GM21360 (cell line): ENCODE measurements around the gene TMEM271.
"Not testable (repeated sequence)": the region's sequence is repeated elsewhere in the genome, so short reads cannot be mapped to it uniquely, and the experiment has no call there.

Experiments used
- ATAC-seq: cut with Tn5 transposase; IDR thresholded peaks from one replicate; pipeline ENCODE4 v1.9.1; 2021; ENCODE audit warnings: mild to moderate bottlenecking, moderate library complexity; ENCODE audit not compliant: unreplicated experiment

TMEM271 gene

DNA sequence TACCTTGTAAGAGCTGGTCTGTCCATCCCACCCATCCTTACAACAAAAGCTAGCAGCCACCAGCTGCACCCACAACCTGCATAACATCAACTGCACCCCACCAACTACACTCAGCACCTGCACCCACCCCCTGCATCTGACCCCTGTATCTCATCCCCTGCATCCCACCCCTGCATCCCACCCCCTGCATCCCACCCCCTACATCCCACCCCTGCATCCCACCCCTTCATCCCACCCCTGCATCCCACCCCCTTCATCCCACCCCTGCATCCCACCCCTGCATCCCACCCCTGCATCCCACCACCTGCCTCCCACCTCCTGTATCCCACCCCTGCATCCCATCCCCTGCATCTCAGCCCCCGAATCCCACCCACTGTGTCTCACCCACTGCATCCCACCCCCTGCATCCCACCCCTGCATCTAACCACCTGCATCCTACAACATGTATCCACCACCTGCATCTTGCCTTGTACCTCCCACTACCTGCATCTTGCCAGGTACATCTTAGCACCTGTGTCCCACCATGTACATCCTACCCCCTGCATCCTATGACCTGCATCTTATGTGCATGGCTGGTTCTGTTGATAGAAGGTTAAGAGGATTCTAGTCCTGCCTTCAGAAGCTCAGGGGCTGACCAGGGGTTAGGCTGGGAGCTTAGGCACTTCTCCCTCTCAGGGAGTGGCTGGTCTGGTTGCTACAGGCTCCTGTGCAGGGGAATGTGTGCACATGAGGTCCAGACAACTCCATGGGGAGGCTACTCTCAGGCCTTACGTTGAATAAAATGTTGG, 9.4 kb downstream of the TMEM271 start:
- ATAC-seq = no peak

DNA sequence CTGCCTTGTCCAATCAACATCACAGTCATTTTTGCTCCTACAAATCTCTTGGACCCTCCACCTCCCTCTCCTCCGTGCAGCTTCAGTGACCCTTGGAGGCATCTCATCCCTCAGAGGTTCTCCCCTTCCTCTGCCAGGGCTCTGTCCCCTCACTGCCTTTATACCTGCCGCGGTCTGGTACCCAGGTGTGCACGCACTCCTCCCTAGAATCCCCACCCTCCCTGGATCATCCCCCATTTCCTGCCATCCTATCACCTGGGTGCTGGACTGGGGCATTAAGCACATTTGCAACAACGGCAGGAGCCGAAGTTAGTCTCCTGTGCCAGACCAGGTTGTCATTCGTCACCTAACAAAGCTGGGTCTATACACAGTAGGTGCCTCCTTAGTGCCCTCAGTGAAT, 10.1 kb downstream of the TMEM271 start:
- no peak for ATAC-seq

DNA sequence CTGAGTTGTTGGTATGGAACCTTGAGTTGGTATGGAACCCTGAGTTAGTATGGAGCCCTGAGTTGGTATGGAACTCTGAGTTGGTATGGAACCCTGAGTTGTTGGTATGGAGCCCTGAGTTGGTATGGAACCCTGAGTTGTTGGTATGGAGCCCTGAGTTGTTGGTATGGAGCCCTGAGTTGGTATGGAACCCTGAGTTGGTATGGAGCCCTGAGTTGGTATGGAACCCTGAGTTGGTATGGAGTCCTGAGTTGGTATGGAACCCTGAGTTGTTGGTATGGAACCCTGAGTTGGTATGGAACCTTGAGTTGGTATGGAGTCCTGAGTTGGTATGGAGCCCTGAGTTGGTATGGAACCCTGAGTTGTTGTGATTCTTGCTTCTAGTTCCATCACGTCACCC, 10.5 kb downstream of the TMEM271 start:
- not testable (repeated sequence) for ATAC-seq

DNA sequence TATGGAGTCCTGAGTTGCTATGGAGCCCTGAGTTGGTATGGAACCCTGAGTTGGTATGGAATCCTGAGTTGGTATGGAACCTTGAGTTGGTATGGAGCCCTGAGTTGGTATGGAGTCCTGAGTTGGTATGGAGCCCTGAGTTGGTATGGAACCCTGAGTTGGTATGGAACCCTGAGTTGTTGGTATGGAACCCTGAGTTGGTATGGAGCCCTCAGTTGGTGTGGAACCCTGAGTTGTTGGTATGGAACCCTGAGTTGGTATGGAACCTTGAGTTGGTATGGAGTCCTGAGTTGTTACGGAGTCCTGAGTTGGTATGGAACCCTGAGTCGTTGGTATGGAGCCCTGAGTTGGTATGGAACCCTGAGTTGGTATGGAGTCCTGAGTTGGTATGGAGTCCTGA, 13.6 kb downstream of the TMEM271 start:
- ATAC-seq = not testable (repeated sequence)

DNA sequence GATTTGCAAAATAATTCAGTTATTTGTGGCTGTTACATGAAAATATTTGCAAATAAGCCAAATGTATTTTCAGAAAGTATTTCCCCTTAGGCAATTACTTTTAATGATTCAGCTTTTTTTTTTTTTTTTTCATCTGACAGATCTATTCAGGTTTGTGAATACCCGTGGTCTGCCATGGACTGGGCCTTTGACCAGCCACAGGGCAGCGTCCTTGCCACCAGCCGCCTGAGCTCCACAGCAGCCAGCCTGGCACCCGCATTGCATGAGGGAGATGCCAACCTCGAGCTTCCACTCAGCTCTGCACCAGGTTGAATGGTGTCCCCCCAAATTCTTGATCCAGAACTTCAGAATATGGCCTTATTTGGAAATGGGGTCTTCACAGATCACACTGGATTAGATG, 14.7 kb downstream of the TMEM271 start:
- no peak for ATAC-seq

DNA sequence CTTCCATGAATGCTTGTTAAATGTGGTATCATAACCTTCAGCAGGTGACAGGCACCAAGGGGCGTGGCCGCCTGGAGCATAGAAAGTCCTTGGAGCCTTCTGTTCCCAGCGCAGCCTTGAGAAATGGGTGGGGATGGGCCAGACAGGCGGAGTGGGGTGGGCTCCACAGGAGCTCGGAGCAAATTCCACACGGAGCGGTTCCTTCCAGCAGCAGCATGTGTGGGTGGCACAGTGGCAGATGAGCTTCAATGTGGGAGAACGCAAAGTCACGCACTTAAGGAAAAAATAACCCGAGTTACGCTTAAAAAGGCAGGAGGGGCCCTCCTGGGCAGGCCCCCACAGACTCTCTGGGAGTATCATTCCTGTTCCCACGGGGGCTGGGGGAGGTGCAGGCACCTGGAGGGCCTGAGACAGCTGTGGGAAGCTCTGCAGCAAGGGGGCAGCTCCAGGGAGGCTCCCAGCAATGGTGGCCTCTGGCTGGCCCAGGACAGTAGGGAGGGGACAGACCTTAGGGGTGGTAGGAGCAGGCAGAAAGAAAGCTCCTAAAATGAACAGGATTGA, 15.3 kb downstream of the TMEM271 start:
- ATAC-seq = no peak

DNA sequence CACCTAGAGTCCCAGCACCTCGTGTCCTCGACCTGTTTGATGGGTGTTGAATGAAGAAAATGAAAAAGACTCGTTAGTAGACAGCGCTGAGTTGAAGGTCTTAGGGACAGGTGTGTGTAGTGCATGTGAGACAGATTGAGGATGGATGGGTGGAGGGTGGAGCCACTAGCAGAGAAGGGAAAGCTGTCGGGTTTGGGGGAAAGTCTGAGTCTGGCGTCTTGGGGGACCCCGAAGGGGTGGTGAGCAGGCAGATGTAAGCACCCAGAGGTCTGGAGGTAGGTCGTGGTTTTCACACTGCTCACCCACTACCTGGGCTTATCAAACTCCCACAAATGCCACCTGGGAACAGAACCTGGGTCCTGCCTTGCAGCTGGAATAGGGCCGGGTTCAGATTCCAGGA, 16.0 kb downstream of the TMEM271 start:
- ATAC-seq = no peak

DNA sequence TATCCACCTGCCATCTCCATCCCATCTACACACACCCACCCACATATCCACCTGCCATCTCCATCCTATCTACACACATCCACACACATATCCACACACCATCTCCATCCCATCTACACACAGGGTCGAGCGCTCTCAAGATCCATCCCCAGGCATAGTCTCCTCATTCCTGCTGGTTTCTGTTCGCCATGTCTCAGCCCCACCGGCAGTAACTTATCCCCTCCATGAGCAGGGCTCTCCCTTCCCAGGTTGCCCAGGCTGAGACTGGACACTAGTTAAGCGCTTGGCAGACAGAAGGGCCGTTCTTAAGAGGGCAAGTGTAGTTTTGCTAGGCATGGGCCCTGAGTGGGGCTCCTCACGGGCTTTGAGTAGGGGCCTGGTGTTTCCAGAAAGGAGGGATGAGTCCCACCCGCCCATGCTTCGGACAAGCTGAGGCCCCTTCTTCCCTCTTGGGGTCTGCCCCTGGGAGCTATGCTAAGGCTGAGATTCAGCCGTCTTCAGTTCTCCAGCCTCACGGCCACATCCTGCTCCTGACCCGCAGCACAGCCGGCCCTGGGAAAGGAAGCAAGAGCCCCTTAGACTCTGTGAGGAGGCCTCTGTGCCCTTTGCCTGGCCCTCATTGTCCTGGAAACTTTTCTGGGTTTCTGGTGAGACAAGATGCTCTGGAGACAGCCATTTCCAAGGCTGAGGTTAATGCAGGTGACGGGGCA, 20.4 kb downstream of the TMEM271 start:
- ATAC-seq = no peak

DNA sequence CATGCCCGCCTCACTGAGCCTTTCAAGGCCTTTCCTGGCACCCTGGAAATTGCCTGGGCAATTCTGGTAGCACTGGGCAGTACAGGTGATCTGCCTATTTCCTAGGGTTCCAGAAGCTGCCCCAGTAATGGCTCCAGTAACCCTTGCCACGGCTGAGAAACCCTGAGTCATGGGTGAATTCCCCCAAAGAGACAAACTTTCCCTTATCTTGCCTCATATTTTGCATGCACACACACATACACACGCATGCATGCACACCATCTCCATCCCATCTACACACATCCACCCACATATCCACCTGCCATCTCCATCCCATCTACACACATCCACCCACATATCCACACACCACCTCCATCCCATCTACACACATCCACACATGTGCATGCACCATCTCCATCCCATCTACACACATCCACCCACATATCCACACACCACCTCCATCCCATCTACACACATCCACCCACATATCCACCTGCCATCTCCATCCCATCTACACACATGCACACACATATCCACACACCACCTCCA, 21.2 kb downstream of the TMEM271 start:
- ATAC-seq = not testable (repeated sequence)

DNA sequence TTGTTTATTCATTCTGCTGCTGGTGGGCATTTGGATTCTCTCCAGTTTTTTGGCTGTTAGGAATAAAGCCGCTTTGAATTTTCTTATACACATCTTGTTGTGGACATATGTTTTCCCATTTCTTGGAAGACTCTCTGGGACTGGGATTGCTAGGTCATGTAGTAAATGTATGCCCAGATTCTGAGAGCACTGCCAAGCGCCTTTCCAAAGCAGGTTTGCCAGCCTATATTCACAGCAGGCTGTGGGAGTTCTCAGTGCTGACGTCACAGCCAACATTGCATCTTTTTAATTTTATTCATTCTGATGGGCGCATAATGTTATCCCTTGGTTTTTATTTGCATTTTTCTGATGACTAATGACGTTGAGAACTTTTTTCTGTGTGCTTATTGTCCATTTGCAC, 24.1 kb downstream of the TMEM271 start:
- ATAC-seq = no peak

DNA sequence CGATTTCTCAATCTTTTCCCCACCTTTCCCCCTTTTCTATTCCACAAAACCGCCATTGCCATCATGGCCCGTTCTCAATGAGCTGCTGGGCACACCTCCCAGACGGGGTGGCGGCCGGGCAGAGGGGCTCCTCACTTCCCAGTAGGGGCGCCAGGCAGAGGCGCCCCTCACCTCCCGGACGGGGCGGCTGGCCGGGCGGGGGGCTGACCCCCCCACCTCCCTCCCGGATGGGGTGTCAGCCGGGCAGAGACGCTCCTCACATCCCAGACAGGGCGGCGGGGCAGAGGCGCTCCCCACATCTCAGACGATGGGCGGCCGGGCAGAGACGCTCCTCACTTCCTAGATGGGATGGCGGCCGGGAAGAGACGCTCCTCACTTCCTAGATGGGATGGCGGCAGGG, 25.8 kb downstream of the TMEM271 start:
- ATAC-seq = not testable (repeated sequence)

DNA sequence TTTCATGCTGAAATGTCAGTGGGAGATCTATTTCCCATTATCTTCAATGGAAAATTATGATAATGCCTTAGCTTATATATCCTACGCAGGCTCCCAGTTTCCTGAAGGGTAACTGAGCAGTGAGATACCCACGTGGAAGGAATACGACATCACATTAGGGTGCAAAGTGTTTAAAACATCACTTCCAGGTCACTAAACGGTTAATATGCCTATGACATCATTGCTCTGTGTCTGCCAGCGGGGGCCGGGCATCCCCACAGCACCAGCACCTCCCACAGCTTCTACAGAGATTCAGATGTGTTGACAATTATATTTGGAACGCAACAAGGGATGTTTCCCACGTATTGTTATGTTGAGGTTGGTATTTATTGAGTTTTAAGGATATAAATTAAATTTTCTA, 27.1 kb downstream of the TMEM271 start:
- ATAC-seq = no peak

DNA sequence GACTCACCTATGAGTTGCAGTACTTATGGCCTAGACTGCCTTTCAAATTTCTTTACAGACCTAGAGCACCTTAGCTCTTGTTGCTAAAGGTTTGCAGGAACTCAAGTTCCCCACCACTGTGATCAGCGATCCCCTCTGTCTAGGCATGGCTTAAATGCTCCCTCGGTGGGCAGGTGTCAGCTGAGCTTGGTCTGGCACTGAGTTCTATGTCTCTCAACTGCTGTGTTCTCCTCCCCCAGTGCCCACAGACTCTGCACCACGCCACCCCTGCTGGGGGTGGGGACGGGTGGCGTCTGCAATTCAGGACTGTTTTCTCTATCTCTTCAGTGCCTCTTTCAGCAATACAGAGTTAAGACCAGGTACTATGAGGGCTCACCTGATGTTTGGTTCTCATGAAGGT, 30.5 kb downstream of the TMEM271 start:
- ATAC-seq = no peak

DNA sequence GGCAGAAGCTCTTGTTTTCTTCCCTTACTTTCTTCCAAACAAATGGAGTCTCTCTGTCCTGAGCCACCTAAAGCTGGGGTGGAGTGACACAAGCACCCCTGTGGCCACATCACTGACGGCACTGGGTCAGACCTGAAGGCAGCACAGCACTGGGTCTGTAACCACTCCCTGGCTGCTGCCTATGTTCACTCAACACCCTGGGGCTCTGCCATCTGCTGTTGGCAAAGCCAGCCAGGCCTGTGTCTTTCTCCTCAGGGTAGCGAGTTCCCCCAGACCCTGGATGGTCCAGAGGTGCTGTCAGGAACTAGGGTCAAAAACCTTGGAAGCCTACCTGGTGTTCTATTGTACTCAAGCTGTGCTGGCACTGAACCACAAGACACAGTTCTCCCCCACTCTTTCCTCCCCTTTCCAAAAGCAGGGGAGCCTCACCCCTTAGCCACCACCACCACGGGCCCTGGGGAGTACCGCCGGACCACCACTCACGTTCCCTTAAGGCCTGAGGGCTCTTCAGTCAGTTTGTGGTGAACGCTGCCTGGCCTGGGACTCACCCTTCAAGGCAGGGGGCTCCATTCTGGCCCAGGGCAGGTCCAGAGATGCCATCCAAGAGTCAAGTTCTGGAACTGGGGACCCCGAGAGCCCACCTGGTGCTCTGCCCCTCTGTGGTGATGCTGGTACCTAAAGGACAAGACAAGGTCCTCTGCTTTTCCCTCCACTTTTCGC, 31.5 kb downstream of the TMEM271 start:
- ATAC-seq = no peak

DNA sequence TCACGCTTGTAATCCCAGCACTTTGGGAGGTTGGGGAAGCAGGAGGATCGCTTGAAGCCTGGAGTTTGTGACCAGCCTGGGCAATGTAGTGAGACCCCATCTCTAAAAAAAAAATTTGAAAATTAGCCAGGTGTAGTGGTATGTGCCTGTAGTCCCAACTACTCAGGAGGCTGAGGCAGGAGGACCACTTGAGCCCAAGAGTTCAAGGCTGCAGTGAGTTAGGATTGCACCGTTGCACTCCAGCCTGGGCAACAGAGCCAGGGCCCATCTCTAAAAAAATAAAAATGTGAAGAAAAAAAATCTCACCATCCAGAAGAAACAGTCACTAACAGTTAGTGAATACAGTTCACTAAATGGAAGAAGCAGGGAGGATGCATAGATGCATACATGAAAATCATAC, 34.8 kb downstream of the TMEM271 start:
- ATAC-seq = no peak

DNA sequence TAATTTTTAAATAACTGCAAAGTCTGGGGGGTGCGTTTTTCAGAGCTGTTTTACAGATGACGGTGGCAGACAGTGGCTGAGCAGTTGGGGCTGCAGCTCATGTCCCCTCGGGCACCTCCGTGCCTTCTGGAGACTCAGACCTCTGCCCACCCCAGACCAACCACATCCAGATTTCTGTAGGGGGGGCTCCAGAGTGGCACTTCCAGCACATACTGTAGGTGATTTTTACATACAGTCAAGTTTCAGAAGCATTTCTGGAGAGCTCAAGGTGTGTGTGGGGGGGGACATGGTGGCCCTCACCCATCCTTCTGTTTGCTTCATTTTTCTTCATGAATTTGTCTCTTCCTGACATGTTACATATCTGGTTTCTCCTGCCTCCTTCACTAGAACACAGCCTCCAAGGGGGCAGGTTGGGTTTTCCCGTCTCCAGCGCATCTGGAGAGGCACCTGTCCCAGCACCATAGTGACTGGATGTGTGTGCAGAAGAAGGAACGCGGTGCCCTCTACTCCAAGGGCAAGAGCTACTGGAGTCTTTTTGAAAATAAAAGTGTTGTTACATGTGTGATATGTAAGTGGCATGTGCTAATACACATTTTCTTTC, 37.5 kb downstream of the TMEM271 start:
- ATAC-seq = no peak

DNA sequence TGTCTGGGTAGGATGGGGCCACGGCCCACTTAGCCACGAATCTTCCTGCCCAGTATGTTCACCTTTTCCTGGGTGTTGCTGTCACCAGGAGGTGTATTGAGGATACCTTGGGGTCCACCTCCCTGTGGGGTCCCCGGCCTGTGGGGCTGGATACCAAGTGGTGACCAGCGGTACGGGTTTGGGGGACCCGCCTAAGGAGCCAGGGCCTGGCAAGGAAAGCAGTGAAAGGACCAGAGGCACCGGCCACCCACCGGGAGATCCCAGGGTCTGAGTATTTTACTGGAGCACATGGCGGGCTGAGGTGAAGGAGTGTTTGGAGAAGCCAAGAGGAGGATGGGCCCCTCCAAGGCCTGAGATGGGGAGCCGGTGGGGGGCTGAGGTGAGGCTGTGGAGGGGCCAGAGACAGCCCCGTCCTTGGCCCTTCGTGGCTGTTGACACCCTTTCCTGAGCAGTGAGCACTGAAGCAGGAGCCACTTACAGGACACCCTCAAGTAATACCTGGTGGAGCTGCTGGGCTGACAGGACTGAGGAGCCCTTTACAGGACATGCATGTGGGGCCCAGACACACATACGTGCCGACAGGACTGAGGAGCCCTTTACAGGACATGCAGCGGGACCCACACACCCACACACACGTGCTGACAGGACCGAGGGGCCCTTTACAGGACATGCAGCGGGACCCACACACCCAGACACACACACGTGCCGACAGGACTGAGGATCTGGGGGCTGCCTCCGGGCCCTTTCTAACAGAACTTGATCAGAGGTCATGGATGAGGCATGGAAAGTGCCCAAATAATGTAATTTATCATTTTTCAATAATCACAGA, 38.4 kb downstream of the TMEM271 start:
- no peak for ATAC-seq

DNA sequence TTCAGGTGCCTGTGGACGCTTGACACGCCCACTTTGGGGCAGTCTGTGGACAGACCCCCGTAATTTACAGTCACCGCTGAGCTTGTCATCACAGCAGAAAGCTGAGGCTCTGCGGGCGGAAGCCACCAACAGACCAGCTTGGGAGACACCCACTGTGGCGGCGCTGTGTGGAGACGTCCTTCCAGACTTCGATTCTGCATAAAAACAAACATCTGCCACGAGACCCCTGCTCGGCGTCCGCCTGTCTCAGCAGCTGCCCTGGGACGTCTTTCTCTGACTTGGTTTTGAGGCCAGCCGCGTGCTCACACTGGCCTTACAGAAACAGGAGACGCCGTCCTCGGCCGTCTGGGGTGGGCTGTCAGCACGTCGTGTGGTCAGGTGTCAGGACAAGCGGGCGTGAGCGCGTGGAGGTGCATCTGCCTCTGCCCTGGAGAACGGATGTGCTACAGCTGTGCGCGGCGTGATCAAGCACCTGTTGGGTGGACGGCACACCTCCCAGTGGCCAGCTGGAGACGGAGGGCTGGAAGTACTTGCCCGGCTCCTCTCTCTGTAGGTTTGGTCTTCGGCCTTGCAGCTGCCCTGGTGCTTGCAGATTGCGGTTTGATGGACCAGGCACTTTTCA, 39.6 kb downstream of the TMEM271 start:
- no peak for ATAC-seq

DNA sequence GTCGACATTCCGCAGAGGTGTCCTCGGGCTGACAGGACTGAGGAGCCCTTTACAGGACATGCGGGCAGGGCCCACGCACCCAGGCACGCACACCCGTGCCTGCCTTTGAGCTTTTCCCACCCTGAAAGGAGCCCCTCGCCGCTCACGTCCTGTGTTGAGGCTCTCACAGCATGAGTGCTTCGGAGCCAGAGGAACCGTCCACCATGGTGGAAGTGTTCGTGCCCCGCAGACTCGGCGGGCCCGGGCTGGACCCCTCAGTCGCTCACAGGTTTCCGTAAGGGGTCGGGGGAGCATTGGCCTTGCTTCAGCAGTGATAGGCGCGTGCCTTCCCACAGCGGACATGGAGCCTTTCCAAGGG, 40.2 kb downstream of the TMEM271 start:
- no peak for ATAC-seq
